Measurements from ENCODE around the gene DOK7. TPM values are rescaled to one million over a fixed set of nuclear protein-coding genes. Genes with fewer than 3 reads are reported as not detected.

The DOK7 gene, protein sequence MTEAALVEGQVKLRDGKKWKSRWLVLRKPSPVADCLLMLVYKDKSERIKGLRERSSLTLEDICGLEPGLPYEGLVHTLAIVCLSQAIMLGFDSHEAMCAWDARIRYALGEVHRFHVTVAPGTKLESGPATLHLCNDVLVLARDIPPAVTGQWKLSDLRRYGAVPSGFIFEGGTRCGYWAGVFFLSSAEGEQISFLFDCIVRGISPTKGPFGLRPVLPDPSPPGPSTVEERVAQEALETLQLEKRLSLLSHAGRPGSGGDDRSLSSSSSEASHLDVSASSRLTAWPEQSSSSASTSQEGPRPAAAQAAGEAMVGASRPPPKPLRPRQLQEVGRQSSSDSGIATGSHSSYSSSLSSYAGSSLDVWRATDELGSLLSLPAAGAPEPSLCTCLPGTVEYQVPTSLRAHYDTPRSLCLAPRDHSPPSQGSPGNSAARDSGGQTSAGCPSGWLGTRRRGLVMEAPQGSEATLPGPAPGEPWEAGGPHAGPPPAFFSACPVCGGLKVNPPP
- total RNA-seq = not detected

DNA sequence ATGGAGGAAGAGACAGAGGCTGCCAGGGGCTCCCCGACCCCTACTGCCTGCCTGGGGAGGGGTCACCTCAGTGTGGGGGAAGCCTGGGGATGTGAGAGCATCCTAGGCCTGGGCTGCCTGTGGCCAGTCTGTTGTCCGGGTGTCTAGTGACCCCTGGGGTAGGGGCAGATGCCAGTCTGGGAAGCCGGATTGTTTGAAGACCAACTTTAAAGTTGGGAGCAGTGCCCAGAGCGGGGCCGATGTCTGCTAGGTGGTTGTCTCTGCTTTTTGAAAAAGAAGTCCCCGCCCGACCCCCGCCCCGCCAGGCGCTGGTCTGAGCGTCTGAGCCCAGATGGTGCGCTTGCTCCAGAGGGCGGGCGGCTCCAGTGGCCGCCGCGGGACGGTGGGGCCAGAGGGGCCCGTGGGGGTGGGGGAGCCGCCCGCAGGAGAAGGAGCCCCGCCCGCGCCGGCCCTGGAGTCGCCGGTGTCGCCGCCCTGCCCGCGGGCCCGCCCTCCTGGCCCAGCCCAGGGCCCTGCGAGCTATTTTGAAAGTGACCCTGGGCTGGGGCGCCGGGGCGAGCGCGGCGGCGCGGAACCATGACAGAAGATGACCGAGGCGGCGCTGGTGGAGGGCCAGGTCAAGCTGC, at the start of gene DOK7:
TSS of gene DOK7 (plus strand) at position 517 of the 626 bp plus-strand sequence. CDS start at position 587, 70 bp downstream.
- no peak for DNase-seq

- DNase-seq = no peak
These were observed 49.3 kb upstream of the DOK7 start for GRCh38 chr4:3413675-3414420.

- no peak for DNase-seq
These were observed 48.5 kb upstream of the DOK7 start for GRCh38 chr4:3414421-3415279.

GRCh38 chr4:3415471-3416141, 47.5 kb upstream of the DOK7 start:
- no peak for DNase-seq

- no peak for DNase-seq
These were observed 46.8 kb upstream of the DOK7 start for GRCh38 chr4:3416270-3416669.

DNA sequence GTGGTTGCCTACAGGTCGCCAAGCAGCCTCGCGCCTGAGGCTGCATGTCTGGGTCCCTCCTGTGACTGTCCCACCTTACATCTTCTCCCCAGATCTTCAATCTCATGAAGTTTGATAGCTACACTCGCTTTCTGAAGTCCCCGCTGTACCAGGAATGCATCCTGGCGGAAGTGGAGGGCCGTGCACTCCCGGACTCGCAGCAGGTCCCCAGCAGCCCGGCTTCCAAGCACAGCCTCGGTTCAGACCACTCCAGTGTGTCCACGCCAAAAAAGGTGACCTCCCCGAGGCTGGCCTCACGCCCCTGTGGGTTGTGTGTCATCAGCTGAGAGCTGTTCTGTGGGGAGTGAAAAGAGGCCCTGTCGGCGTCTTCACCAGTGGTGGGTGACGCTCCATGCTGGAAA, 46.3 kb upstream of the DOK7 start:
- no peak for DNase-seq

DNA sequence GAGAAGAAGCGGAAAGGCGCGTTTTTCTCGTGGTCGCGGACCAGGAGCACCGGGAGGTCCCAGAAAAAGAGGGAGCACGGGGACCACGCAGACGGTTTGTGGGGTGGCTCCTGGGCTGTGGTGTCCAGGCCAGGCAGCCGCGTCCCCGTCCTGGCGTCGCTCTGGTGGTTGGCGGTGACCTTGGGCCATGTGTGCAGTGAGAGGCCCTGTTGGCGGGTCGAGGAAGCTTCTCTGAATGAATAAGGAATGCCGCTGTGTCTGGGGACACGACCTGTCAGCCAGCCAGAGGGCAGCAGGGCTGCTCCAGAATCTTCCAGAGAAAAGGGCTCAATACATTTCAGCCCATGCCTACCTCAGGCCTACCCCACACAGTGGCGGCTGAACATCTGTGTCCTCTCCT, 45.7 kb upstream of the DOK7 start:
- DNase-seq = no peak

- no peak for DNase-seq
These were observed 44.9 kb upstream of the DOK7 start for GRCh38 chr4:3418029-3418762.

- DNase-seq = no peak
These were observed 43.1 kb upstream of the DOK7 start for GRCh38 chr4:3419836-3420605.

GRCh38 chr4:3420606-3420955, 42.5 kb upstream of the DOK7 start:
- no peak for DNase-seq

GRCh38 chr4:3420956-3421355, 42.1 kb upstream of the DOK7 start:
- no peak for DNase-seq

DNA sequence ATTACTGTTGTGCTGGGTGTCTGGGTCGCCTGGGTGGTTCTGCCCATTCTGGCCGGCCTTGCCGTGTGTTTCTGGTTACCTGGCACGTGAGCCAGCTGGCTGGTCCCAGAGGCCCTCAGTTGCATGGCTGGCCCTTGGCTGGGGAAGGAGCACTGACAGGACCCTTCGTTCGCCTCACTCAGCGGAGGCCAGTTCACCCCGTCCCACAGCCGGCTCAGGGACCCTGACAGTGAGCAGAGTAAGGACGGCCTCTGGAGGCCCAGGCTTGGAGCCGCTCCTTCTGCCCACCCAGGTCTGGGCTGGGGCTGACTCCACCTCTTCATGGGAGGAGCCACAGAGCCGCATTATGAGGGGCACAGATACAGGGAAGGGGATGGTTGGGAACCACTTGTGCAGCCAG, 41.6 kb upstream of the DOK7 start:
- no peak for DNase-seq

DNA sequence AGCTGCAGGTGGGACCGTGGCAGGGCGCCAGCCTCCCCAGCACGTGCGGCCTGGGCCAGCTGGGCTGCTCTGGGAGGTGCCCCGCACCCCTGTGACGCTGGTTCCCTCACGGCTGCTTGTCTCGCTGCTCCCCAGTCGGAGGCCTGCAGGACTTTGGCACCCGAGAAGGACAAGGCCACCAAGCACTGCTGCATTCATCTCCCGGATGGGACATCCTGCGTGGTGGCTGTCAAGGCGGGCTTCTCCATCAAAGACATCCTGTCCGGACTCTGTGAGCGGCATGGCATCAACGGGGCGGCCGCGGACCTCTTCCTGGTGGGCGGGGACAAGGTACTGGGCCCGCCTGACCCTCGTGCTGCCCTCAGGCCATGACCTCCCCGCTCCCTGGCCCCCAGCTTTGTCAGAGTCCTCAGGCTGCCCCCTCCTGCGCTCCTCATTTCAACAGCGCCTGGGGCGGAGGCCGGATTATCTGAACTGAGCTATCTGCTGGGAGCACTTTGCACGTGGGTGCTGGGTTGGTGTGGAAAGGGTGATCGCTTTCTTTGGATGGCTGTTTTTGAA, 40.8 kb upstream of the DOK7 start:
- no peak for DNase-seq

GRCh38 chr4:3422808-3423297, 40.3 kb upstream of the DOK7 start:
- no peak for DNase-seq

DNA sequence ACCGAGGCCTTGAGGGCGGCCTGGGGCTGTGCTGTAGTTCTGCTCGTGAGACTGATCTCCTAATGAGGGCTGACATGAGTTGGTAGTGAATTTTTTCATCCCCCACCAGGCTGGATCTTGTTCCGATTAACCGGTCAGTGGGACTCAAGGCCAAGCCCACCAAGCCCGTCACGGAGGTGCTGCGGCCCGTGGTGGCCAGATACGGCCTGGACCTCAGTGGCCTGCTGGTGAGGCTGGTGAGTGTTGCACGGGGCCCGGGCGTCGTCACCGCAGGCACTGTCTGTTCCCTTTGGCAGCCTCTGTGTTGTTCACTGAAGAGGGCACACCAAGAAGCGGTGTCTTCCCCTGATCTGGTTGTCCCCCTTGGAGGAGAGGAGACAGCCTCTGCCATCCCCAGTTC, 39.7 kb upstream of the DOK7 start:
- no peak for DNase-seq

- no peak for DNase-seq
These were observed 39.2 kb upstream of the DOK7 start for GRCh38 chr4:3423952-3424351.

GRCh38 chr4:3424522-3425095, 38.5 kb upstream of the DOK7 start:
- DNase-seq = no peak

DNA sequence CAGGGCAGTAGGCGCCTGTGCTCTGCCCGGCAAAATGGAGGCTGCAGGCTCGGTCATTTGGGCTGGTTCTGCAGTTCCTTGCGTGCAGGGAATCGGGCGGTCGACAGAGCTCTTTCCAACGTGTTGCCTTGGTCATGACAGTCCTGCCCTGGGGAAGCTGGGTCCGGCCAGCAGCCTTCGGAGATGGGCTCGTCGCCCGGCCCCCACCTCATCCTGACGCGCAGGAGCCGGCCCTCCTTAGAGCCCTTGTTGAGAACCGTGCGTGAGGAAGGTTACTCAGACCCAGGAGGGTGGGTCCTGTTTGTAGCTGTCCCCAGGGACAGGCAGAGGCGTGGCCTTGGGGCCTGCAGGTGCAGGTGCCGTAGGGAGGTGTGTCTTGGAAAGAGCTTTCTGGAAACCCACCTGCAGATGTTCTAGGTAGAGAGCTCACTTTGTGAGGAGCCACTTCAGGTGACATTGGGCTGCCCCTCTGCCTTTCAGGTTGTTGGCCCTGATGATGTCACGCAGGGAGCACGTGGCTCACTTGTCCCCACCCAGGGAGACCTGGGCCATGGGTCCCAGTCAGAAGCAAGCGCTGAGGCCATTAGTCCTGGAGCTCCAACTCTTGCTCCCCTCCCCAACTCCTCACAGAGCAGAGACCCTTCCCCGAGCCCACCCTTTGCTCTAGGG, 36.5 kb upstream of the DOK7 start:
- no peak for DNase-seq

GRCh38 chr4:3427134-3427476, 36.0 kb upstream of the DOK7 start:
- DNase-seq = no peak
